H1 (cell line): Measurements from ENCODE around the gene NUDT1. TPM values are rescaled to one million over a fixed set of nuclear protein-coding genes. Genes with fewer than 3 reads are reported as not detected.

Source experiments
- CTCF ChIA-PET: fragments of 300-600 bp; sonication (Branson Sonifier 250); formaldehyde crosslinking; loops from one replicate; lab custom pipeline; 2021; ENCODE audit not compliant: partially characterized antibody; lab: Charles Lee
- POLR2A ChIA-PET: fragments of 300-600 bp; sonication (Branson Sonifier 250); formaldehyde crosslinking; loops from one replicate; lab custom pipeline; 2021; ENCODE audit warnings: inconsistent platforms; ENCODE audit not compliant: partially characterized antibody; lab: Charles Lee
- DNase-seq, 2 experiments: peaks; one replicate each; pipeline versions ENCODE4 v3.0.0 to v3.0.0-alpha.2; 2010 to 2022; ENCODE audit warnings: low spot score in 2 of 2, low read depth in 1 of 2, mixed read lengths in 1 of 2
- FAIRE-seq: peaks from 2 replicates; lab custom pipeline; 2011; peaks lifted over from hg19 to GRCh38; lab: Jason Lieb, UNC
- H2AFZ ChIP-seq: 2 replicates; pipeline ENCODE4 v1.8.1; 2012; ENCODE audit warnings: low read length, inconsistent platforms
- H2AK5ac ChIP-seq: 2 replicates; pipeline ENCODE4 v1.6.1; 2013; ENCODE audit warnings: low read depth, low read length
- H2BK120ac ChIP-seq: replicated peaks from 2 replicates; pipeline ENCODE3; 2013; ENCODE audit warnings: low read depth, low read length, inconsistent platforms
- H2BK12ac ChIP-seq: 2 replicates; pipeline ENCODE4 v1.6.1; 2013; ENCODE audit warnings: low read depth, low read length
- H2BK15ac ChIP-seq: 2 replicates; pipeline ENCODE4 v1.6.1; 2013; ENCODE audit warnings: low read length
- H2BK20ac ChIP-seq: 2 replicates; pipeline ENCODE4 v1.6.1; 2013; ENCODE audit warnings: low read length
- H2BK5ac ChIP-seq: 2 replicates; pipeline ENCODE4 v1.6.1; 2013; ENCODE audit warnings: low read depth, low read length
- H3K14ac ChIP-seq: 2 replicates; pipeline ENCODE4 v1.6.1; 2013; ENCODE audit warnings: inconsistent platforms; ENCODE audit not compliant: insufficient read length
- H3K18ac ChIP-seq: 2 replicates; pipeline ENCODE4 v1.6.1; 2013; ENCODE audit warnings: low read length; ENCODE audit errors: extremely low read depth
- H3K23ac ChIP-seq: 2 replicates; pipeline ENCODE4 v1.6.1; 2013; ENCODE audit warnings: inconsistent platforms; ENCODE audit not compliant: insufficient read length
- H3K23me2 ChIP-seq: 2 replicates; pipeline ENCODE4 v1.6.1; 2013; ENCODE audit warnings: low read depth, low read length
- H3K27ac ChIP-seq: 2 replicates; pipeline ENCODE4 v1.6.1; 2011; ENCODE audit warnings: low read depth, low read length, inconsistent platforms
- H3K27me3 ChIP-seq, 4 experiments: replicated peaks in 1 of 4; 1 replicate in 1 of 4; 2 replicates in 3 of 4; pipeline versions ENCODE4 v1.6.1 to v1.8.1; 2011 to 2013; ENCODE audit warnings: low read length in 3 of 4, mild to moderate bottlenecking in 3 of 4, inconsistent platforms in 2 of 4, mixed read lengths in 2 of 4, moderate library complexity in 1 of 4; ENCODE audit not compliant: control insufficient read depth in 3 of 4, insufficient read depth in 3 of 4; ENCODE audit errors: extremely low read depth in 1 of 4
- H3K36me3 ChIP-seq, 4 experiments: 2 replicates each; pipeline versions ENCODE4 v1.6.1 to v1.8.1; 2011 to 2013; ENCODE audit warnings: mild to moderate bottlenecking in 4 of 4, low read length in 3 of 4, moderate library complexity in 2 of 4, control low read depth in 1 of 4, inconsistent platforms in 1 of 4; ENCODE audit not compliant: insufficient read depth in 4 of 4, control insufficient read depth in 2 of 4
- H3K4ac ChIP-seq: replicated peaks from 2 replicates; pipeline ENCODE3; 2013; ENCODE audit warnings: low read length, low read depth, mixed read lengths, inconsistent platforms; ENCODE audit not compliant: insufficient read length
- H3K4me1 ChIP-seq, 4 experiments: replicated peaks in 1 of 4; 1 replicate in 1 of 4; 2 replicates in 3 of 4; pipeline versions ENCODE4 v1.6.1 to v1.8.1; 2011 to 2013; ENCODE audit warnings: low read length in 3 of 4, inconsistent platforms in 2 of 4, mixed read lengths in 1 of 4; ENCODE audit not compliant: insufficient read depth in 4 of 4, control insufficient read depth in 3 of 4
- H3K4me2 ChIP-seq, 2 experiments: 2 replicates each; pipeline versions ENCODE4 v1.6.1 to v1.8.1; 2011 to 2013; ENCODE audit warnings: low read depth in 2 of 2, low read length in 2 of 2, control low read depth in 1 of 2, inconsistent platforms in 1 of 2, mild to moderate bottlenecking in 1 of 2; ENCODE audit not compliant: insufficient read depth in 1 of 2
- H3K4me3 ChIP-seq, 4 experiments: fragments of 200-600, 300-600 bp in 1 of 4; sonication (generic), shearing (Covaris generic), sonication (Bioruptor Twin) in 1 of 4; 2 replicates each; pipeline versions ENCODE4 v1.5.1 to v1.8.1; 2011 to 2016; ENCODE audit warnings: low read length in 4 of 4, low read depth in 3 of 4, control low read depth in 2 of 4, inconsistent platforms in 2 of 4, mild to moderate bottlenecking in 2 of 4, mixed read lengths in 1 of 4, moderate library complexity in 1 of 4; ENCODE audit not compliant: insufficient read depth in 2 of 4; ENCODE audit errors: extremely low read depth in 1 of 4
- H3K56ac ChIP-seq: replicated peaks from 2 replicates; pipeline ENCODE3; 2013; ENCODE audit warnings: low read depth, mild to moderate bottlenecking, mixed read lengths, low read length, inconsistent platforms; ENCODE audit not compliant: insufficient read length
- H3K79me1 ChIP-seq: 2 replicates; pipeline ENCODE4 v1.6.1; 2013; ENCODE audit warnings: low read depth, low read length, control low read depth
- H3K79me2 ChIP-seq, 2 experiments: 2 replicates each; pipeline versions ENCODE4 v1.6.1 to v1.8.1; 2012 to 2013; ENCODE audit warnings: low read length in 2 of 2, mild to moderate bottlenecking in 2 of 2, inconsistent platforms in 1 of 2; ENCODE audit not compliant: insufficient read depth in 2 of 2, control insufficient read depth in 1 of 2
- H3K9ac ChIP-seq, 4 experiments: replicated peaks in 1 of 4; 1 replicate in 1 of 4; 2 replicates in 3 of 4; pipeline versions ENCODE4 v1.6.1 to v1.8.1; 2011 to 2013; ENCODE audit warnings: low read depth in 3 of 4, low read length in 3 of 4, control low read depth in 2 of 4, mild to moderate bottlenecking in 2 of 4, moderate library complexity in 2 of 4, inconsistent platforms in 1 of 4; ENCODE audit errors: extremely low read depth in 1 of 4
- H3K9me3 ChIP-seq, 2 experiments: 2 replicates each; pipeline versions ENCODE4 v1.6.1 to v1.8.1; 2012 to 2013; ENCODE audit warnings: mild to moderate bottlenecking in 2 of 2, moderate library complexity in 2 of 2, control low read depth in 1 of 2, inconsistent platforms in 1 of 2, low read depth in 1 of 2, low read length in 1 of 2, mixed read lengths in 1 of 2; ENCODE audit not compliant: insufficient read depth in 2 of 2
- H4K20me1 ChIP-seq, 2 experiments: replicated peaks in 1 of 2; 2 replicates each; pipeline versions ENCODE3 to v1.8.1; 2011 to 2013; ENCODE audit warnings: inconsistent platforms in 2 of 2, low read length in 2 of 2, mild to moderate bottlenecking in 1 of 2; ENCODE audit not compliant: insufficient read depth in 2 of 2, control insufficient read depth in 1 of 2
- H4K5ac ChIP-seq: 2 replicates; pipeline ENCODE4 v1.6.1; 2013; ENCODE audit warnings: low read length, low read depth, mixed read lengths, inconsistent platforms; ENCODE audit not compliant: insufficient read length
- H4K8ac ChIP-seq: 2 replicates; pipeline ENCODE4 v1.8.0; 2013; ENCODE audit warnings: mild to moderate bottlenecking, moderate library complexity, low read length, inconsistent platforms; ENCODE audit not compliant: insufficient read depth; ENCODE audit errors: extremely low read depth
- H4K91ac ChIP-seq: replicated peaks from 2 replicates; pipeline ENCODE3; 2013; ENCODE audit warnings: low read length, mixed read lengths, inconsistent platforms; ENCODE audit not compliant: insufficient read length
- BACH1 ChIP-seq: IDR thresholded peaks from 2 replicates; pipeline ENCODE4 v1.6.1; 2012; ENCODE audit warnings: low read length, improper control_type of control experiment
- BCL11A ChIP-seq, 2 experiments: IDR thresholded peaks; one replicate each; pipeline ENCODE4 v1.6.1; 2011; ENCODE audit warnings: low read depth in 2 of 2, low read length in 2 of 2, mild to moderate bottlenecking in 2 of 2
- CBX5 ChIP-seq: fragments of 300-800, 300-1000 bp; sonication (generic); IDR thresholded peaks from 2 replicates; pipeline ENCODE4 v1.7.1; 2016; ENCODE audit warnings: antibody characterized with exemption, low read length, low read depth
- CHD2 ChIP-seq: IDR thresholded peaks from 2 replicates; pipeline ENCODE4 v1.6.1; 2012; ENCODE audit warnings: low read length, improper control_type of control experiment
- HDAC6 ChIP-seq: IDR thresholded peaks from one replicate; pipeline ENCODE4 v1.7.1; 2012; ENCODE audit warnings: low read depth, mild to moderate bottlenecking, inconsistent platforms, low read length, moderate library complexity
- JUN ChIP-seq: IDR thresholded peaks from 2 replicates; pipeline ENCODE4 v1.6.1; 2011; ENCODE audit warnings: low read depth, mild to moderate bottlenecking, improper control_type of control experiment, low read length
- JUND ChIP-seq: IDR thresholded peaks from 2 replicates; pipeline ENCODE4 v1.6.1; 2011; ENCODE audit warnings: mild to moderate bottlenecking, improper control_type of control experiment, low read length
- PHF8 ChIP-seq: fragments of 200-600 bp; sonication (generic); conservative IDR thresholded peaks from 2 replicates; pipeline ENCODE4 v1.7.1; 2012; ENCODE audit warnings: low read depth, mild to moderate bottlenecking, inconsistent platforms, low read length, moderate library complexity
- POLR2A ChIP-seq, 2 experiments: IDR thresholded peaks; 1 replicate in 1 of 2; 2 replicates in 1 of 2; pipeline ENCODE4 v1.6.1; 2011; ENCODE audit warnings: low read depth in 2 of 2, low read length in 2 of 2, mild to moderate bottlenecking in 2 of 2; ENCODE audit errors: control extremely low read depth in 1 of 2
- POU5F1 ChIP-seq: IDR thresholded peaks from 2 replicates; pipeline ENCODE4 v1.6.1; 2011; ENCODE audit warnings: low read depth, mild to moderate bottlenecking, low read length, moderate library complexity
- TAF1 ChIP-seq: IDR thresholded peaks from 2 replicates; pipeline ENCODE4 v1.6.1; 2011; ENCODE audit warnings: mild to moderate bottlenecking, low read depth, low read length
- TCF12 ChIP-seq: IDR thresholded peaks from 2 replicates; pipeline ENCODE4 v1.6.1; 2011; ENCODE audit warnings: low read depth, mild to moderate bottlenecking, low read length
- WGBS, 2 experiments: shearing (Covaris generic) in 1 of 2; methylation state at CpG; one replicate each; pipeline versions ENCODE4 v1.1.6 to v1.1.7; 2013 to 2015; ENCODE audit warnings: low lambda C conversion rate in 2 of 2, mixed read lengths in 2 of 2, inconsistent platforms in 1 of 2, low coverage in 1 of 2, missing lambda C conversion rate in 1 of 2; ENCODE audit not compliant: insufficient replicate concordance in 2 of 2, insufficient coverage in 1 of 2, insufficient read length in 1 of 2; ENCODE audit errors: extremely low coverage in 1 of 2, missing lambda C conversion rate in 1 of 2; 5-methylcytosine and 5-hydroxymethylcytosine counted together
- polyA plus RNA-seq, 7 experiments: library from polyadenylated mRNA; depleted of rRNA in 3 of 7; stranded (reverse) in 5 of 7; unstranded in 2 of 7; fragments of >200 nt in 5 of 7; fragments of 200-250 nt in 2 of 7; gene quantifications; 1 replicate in 5 of 7; 2 replicates in 1 of 7; 4 replicates in 1 of 7; pipeline versions ENCODE4 v1.2.1 to v1.2.3, GENCODE V29; 2011 to 2013; ENCODE audit warnings: missing spikeins in 2 of 7, mixed read lengths in 2 of 7
- total RNA-seq: library from RNA; stranded (reverse); fragmentation: NEBNext Ultra II Directional; extraction: Animal tissue kit (Norgen Biotek cat#: 25700); gene quantifications from 2 replicates; pipeline ENCODE4 v1.2.1, GENCODE V29; 2021
- TF ChIP-seq, protein P1 (sequence below): IDR thresholded peaks from 2 replicates; pipeline ENCODE4 v1.6.1; 2012; ENCODE audit warnings: inconsistent platforms
- TF ChIP-seq, protein P2 (sequence below): IDR thresholded peaks from 2 replicates; pipeline ENCODE4 v1.6.1; 2011; ENCODE audit warnings: low read depth, mild to moderate bottlenecking, low read length; ENCODE audit not compliant: insufficient read depth

NUDT1 gene
- total and polyA plus RNA-seq, 2 of the 8 experiments (the other 6 are each of a cell fraction or from before 2014, with no cell fraction given), result 76.1 to 89.5 TPM

DNA sequence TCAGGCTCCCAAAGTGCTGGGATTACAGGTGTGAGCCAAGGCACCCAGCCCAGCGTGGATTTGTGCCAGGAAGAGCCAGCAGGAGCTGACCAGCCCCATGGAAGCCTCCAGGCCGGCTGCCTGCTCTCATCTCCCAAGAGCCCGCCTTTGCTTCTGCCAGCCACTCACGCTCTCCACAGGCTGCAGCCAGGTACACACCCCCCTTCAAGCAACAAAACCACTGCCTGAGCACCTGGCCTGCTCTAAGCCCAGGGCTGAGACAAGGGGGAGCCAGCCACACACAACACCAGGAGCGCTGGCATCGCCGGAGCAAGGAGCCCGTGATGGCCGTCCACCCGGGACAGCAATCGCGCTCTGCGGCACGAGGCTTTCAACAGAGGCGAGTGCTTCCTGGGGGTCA lies 43.8 kb upstream of the NUDT1 start:
- no peak overlapping the region for H3K4ac ChIP-seq
- POLR2A ChIA-PET, result no interaction called here
- 98% methylated on average over 14 of the region's 15 CpGs; no CpG with 5 or more reads in 1 of the 2 experiments for WGBS, 2 experiments
- DNase-seq (no peak), FAIRE-seq (no peak)
- H3K4me2 ChIP-seq, result no peak overlapping the region
- no peak overlapping the region for H4K5ac ChIP-seq
- H3K9ac ChIP-seq, result no peak overlapping the region
- no peak overlapping the region for H3K27ac ChIP-seq
- H3K14ac ChIP-seq, result no peak overlapping the region
- H3K4me1 ChIP-seq, result no peaks in the 10 kb centered on the region
- H2BK120ac ChIP-seq, result no peak overlapping the region
- H2AK5ac ChIP-seq, result no peak overlapping the region
- H3K4me3 ChIP-seq, result no peak overlapping the region
- no peak overlapping the region for H2BK20ac ChIP-seq
- no peaks in the 10 kb centered on the region for H3K23me2 ChIP-seq
- no peak overlapping the region for H3K18ac ChIP-seq
- no peak overlapping the region for H4K91ac ChIP-seq
- H3K56ac ChIP-seq, result no peak overlapping the region
- no peak overlapping the region for H2BK15ac ChIP-seq
- no peak overlapping the region for H3K23ac ChIP-seq
- CTCF ChIA-PET, result no interaction called here
- H3K36me3 ChIP-seq, result peaks cover 0 to 25% (median 14%) of the 10 kb centered on the region in 4 experiments; a peak in 5 of 8 replicates
- H4K20me1 ChIP-seq, result peaks cover 9 to 18% of the 10 kb centered on the region in 2 experiments
- H2AFZ ChIP-seq, result no peak overlapping the region
- no peak overlapping the region; the same call in 1 of the 2 replicates for H4K8ac ChIP-seq
- H3K9me3 ChIP-seq, result peaks cover 8 to 11% of the 10 kb centered on the region in 2 experiments
- H2BK5ac ChIP-seq, result no peak overlapping the region; the same call in 1 of the 2 replicates
- peaks cover 0 to 6% of the 10 kb centered on the region in 2 experiments; a peak in 1 of 4 replicates for H3K79me2 ChIP-seq
- no peak overlapping the region for H2BK12ac ChIP-seq
- no peaks in the 10 kb centered on the region for H3K27me3 ChIP-seq
- peaks cover 4% of the 10 kb centered on the region for H3K79me1 ChIP-seq
- TF ChIP-seq JUN, result no peak
- no peak for TF ChIP-seq CBX5
- TF ChIP-seq POU5F1, result no peak
- TF ChIP-seq TCF12, result no peak
- TF ChIP-seq, protein P1, sequence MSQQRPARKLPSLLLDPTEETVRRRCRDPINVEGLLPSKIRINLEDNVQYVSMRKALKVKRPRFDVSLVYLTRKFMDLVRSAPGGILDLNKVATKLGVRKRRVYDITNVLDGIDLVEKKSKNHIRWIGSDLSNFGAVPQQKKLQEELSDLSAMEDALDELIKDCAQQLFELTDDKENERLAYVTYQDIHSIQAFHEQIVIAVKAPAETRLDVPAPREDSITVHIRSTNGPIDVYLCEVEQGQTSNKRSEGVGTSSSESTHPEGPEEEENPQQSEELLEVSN, result no peak
- TF ChIP-seq BCL11A (IDR thresholded peaks at IDR 0.05; ENCODE audit: low read depth in 2 of 2, low read length in 2 of 2), result no peak
- TF ChIP-seq TAF1, result no peak
- no peak for TF ChIP-seq PHF8
- TF ChIP-seq BACH1, result no peak
- no peak for TF ChIP-seq POLR2A (IDR thresholded peaks at IDR 0.05; ENCODE audit: control extremely low read depth in 1 of 2, low read depth in 2 of 2, low read length in 2 of 2)
- no peak for TF ChIP-seq CHD2
- no peak for TF ChIP-seq HDAC6
- no peak for TF ChIP-seq JUND
- TF ChIP-seq, protein P2, sequence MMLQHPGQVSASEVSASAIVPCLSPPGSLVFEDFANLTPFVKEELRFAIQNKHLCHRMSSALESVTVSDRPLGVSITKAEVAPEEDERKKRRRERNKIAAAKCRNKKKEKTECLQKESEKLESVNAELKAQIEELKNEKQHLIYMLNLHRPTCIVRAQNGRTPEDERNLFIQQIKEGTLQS, result no peak
